NCI-H226 (cell line): ENCODE data around the gene SAV1.
"Not testable (repeated sequence)": the region's sequence is repeated elsewhere in the genome, so short reads cannot be mapped to it uniquely, and the experiment has no call there.

Experiments used
- DNase-seq: peaks from one replicate; pipeline ENCODE4 v3.0.0-alpha.2; 2015

Gene SAV1

GRCh38 chr14:50664579-50664978, 3.5 kb downstream of the SAV1 start:
- DNase-seq, result not testable (repeated sequence)

- DNase-seq, result no peak
Measured at GRCh38 chr14:50659327-50659974, 8.7 kb downstream of the SAV1 start.

- DNase-seq, result peak; percentile 47
Measured at GRCh38 chr14:50658203-50658602, 9.9 kb downstream of the SAV1 start.

- no peak for DNase-seq
Measured at GRCh38 chr14:50657753-50658152, 10.4 kb downstream of the SAV1 start.

- no peak for DNase-seq
Measured at GRCh38 chr14:50656776-50657175, 11.3 kb downstream of the SAV1 start.

- DNase-seq, result no peak
Measured at GRCh38 chr14:50649691-50650090, 18.4 kb downstream of the SAV1 start.

GRCh38 chr14:50647753-50648152, 20.4 kb downstream of the SAV1 start:
- no peak for DNase-seq

GRCh38 chr14:50647282-50647681, 20.8 kb downstream of the SAV1 start:
- DNase-seq, result no peak

GRCh38 chr14:50635141-50635540, 33.0 kb downstream of the SAV1 start:
- no peak for DNase-seq

- no peak for DNase-seq
Measured at GRCh38 chr14:50633954-50634353, 34.2 kb downstream of the SAV1 start.

GRCh38 chr14:50631408-50631821, 36.7 kb downstream of the SAV1 start:
- DNase-seq, result no peak

GRCh38 chr14:50624947-50625346, 43.2 kb downstream of the SAV1 start:
- DNase-seq, result not testable (repeated sequence)

- DNase-seq, result no peak
Measured at GRCh38 chr14:50624447-50624846, 43.7 kb downstream of the SAV1 start.

- DNase-seq, result no peak
Measured at GRCh38 chr14:50622978-50623377, 45.1 kb downstream of the SAV1 start.

- no peak for DNase-seq
Measured at GRCh38 chr14:50620341-50620740, 47.8 kb downstream of the SAV1 start.

GRCh38 chr14:50619569-50620141, 48.5 kb downstream of the SAV1 start:
- DNase-seq, result no peak

GRCh38 chr14:50616275-50616674, 51.8 kb downstream of the SAV1 start:
- DNase-seq, result no peak

- DNase-seq, result no peak
Measured at GRCh38 chr14:50615552-50615951, 52.6 kb downstream of the SAV1 start.

GRCh38 chr14:50615056-50615455, 53.0 kb downstream of the SAV1 start:
- no peak for DNase-seq

GRCh38 chr14:50612806-50613205, 55.3 kb downstream of the SAV1 start:
- DNase-seq, result no peak

- no peak for DNase-seq
Measured at GRCh38 chr14:50610465-50610864, 57.6 kb downstream of the SAV1 start.

GRCh38 chr14:50608302-50608851, 59.7 kb downstream of the SAV1 start:
- no peak for DNase-seq

GRCh38 chr14:50607761-50608160, 60.3 kb downstream of the SAV1 start:
- DNase-seq, result no peak

GRCh38 chr14:50607181-50607580, 60.9 kb downstream of the SAV1 start:
- DNase-seq, result no peak

GRCh38 chr14:50606468-50606867, 61.6 kb downstream of the SAV1 start:
- DNase-seq, result no peak
